Endometrial microvascular endothelial cells (primary cell): ENCODE results near the gene TTC23. TPM values are rescaled to one million over a fixed set of nuclear protein-coding genes. Genes with fewer than 3 reads are reported as not detected.

Source experiments
- in situ Hi-C: cut with HindIII; loops from 2 replicates; pipeline ENCODE4 v1.10.0; 2017; ENCODE audit warnings: low sequenced_read_pairs, low pct_unique_long_range_greater_than_20kb; ENCODE audit errors: inconsistent ontology term
- total RNA-seq: library from RNA; depleted of rRNA; stranded (reverse); fragments of >200 nt; gene quantifications from one replicate; pipeline ENCODE4 v1.2.3, GENCODE V29; 2015; ENCODE audit errors: inconsistent ontology term

The TTC23 gene
- total RNA-seq, 1 donor from 2014 or later, result 8.1 TPM

DNA sequence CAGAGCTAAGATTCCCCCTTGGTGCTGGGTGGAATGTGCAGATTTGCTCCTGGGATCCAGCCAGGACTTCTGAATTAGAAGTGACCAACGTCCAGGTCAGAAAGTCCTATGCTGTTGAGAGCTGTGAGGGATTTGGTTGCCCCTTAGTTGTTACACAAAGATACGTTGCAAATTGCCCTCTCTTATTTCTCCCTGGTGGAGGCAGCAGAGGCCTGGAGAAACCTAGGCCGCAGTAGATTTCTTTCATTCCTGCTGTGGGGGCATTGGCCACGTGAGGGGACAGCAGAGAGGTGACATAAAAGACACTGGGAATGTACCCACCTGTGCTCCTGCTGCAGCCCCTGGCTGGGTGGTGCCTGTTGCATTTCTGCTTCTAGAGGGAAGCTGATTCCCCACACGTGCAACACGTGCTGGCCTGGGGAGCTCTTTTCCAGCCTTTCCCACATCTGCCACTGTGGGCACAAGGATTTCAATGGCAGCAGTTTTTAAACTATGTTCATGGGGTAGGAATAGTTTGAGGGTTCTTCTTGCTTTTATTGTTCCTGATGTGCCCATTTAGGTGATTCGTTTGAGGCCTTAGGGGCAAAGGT is 78.8 kb downstream of the TTC23 start:
- in situ Hi-C loops, result no loop called here

DNA sequence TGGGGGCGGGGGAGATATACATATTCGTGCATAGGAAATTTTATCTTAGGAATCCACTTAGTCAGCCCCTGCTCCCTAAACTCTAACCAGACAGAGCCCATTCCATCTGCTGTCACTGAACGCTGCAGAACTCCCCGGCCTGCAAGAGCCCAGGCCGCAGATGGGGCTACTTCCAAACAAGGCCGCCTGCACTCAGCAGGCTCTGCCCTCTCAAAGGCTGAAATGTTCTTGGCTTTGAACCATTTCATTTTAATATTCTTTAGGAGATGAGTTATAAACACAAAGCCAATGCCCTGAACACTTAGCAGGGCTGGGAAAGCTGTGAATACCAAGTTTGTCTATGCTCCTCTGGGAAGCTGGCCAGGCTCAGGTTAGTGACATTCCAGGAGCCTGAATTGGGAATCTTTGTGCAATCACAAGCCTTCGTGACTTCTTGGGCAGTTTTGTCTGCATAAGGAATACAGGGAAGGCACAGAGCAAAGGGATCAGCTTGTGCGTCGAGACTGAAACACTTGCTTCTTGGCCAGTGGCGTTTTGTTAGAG is 79.5 kb downstream of the TTC23 start:
- in situ Hi-C loops, result no loop called here

DNA sequence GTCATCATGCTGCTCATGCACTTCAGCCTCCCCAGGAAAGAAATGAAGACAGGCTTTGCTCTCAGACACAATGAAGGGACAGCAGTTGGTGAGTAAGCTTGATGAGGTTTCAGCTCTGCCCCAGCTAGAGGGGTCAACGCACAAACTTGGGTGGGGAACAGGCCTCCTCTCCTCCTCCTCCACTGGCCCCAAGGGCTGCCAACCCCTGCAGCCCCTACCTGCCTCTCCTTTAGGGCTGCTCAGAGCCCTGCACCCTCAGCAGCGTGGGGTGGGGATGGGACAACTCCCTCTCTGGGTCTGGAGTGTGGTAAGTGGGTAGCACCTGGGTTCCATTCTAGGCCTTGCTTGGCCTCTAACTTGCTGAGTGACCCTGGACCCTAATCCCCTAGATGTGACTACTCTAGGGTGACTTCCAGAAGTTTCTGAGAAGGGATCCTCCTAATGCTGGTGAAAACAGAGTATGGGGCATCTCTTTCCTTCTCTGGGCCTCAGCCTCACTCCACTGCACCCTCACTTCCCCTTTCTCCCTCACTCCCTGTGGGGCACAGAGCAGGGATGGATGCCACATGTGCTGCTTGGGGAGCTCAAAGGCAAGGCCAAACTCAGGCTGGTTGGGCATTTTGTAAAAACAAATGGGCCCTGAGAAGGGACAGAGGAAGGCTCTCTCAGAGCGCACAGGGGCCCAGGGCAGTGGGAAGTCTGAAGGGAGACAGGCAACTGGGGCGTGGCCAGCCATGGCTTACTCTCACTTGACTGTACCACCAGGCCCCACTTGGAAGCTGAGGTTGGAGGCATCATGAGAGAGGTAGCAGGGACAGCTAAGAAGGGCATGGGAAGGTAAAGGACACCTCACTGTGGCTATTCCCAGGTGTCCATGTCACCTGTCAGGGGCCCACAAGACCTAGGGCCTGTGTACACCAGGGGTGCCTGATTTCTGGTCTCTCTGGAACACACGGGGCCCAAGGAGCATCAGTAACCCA is 80.5 kb downstream of the TTC23 start:
- in situ Hi-C loops, result no loop called here

DNA sequence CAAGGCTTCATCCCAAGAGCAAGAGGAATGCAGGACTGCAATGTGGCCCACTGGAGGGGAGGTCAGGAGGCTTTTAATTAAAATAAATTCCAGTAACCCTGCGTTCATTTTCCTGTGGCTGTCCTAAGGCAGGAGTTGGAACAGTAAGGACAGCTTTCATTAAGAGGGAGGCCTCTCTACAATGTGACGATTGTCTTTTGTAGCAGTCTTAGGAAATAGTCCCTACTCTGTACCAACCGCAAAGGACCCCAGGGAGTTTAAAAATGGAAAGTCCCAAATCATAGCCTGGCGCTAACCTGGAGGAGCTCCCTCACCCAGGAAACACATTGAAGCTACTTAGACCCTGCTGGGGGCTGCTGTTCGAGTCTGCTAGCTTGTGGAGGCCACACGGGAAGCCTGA is 81.7 kb downstream of the TTC23 start:
- in situ Hi-C loops, result no loop called here

DNA sequence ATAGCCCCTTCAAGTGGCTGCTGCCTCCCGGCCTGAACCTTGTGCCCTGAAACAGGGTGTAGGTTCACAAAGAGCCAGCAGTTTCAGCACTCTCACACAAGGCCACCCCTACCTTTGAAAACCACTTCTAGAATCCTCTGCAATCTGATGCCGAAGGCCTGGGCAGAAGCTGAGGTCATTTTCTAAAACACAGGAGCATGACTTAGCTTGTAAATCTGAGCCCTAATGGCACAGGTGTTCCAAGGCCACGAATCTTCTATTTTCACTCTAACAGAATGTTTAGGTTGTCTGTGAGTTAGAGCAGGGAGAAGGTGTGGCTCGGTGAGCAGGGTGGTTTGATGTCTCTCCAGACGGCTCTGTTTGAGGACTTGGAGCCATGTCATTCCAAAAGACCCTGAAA is 82.2 kb downstream of the TTC23 start:
- in situ Hi-C loops, result no loop called here

DNA sequence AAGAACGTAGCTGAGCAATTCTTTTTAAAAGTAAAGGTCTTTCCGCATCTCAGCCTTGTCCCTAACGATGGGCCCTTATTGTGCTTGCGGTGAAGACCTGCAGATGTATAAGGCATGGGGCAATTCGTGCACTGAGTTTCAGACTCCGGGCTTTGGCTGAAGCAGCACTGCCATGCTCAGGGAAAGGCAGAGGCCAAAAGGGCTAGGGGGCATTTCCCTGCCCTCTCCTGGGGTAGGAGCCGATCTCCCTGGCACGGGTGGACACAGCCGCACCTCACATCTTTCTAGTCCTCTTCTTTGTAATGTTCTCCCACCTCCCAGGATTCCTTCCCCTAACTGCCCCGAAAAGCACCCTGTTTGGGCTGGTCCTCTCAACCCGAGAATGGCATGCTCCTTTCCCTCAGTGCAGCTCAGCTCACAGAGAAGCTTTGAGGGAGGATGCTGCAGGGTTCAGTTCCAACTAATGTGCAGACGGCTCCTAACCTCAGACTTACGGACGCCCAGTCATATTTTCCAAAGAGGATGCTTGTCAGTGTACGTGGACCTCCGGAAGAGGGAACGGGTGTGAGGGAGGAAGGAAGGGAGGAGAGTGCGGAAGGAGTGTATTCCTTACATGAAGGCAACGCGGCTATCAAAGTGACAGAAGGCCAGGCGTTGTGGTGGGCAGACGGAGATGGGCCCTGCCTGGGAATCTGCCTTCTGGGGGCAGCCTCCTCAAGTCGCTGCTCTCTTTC is 83.3 kb downstream of the TTC23 start:
- in situ Hi-C loops, result no loop called here

DNA sequence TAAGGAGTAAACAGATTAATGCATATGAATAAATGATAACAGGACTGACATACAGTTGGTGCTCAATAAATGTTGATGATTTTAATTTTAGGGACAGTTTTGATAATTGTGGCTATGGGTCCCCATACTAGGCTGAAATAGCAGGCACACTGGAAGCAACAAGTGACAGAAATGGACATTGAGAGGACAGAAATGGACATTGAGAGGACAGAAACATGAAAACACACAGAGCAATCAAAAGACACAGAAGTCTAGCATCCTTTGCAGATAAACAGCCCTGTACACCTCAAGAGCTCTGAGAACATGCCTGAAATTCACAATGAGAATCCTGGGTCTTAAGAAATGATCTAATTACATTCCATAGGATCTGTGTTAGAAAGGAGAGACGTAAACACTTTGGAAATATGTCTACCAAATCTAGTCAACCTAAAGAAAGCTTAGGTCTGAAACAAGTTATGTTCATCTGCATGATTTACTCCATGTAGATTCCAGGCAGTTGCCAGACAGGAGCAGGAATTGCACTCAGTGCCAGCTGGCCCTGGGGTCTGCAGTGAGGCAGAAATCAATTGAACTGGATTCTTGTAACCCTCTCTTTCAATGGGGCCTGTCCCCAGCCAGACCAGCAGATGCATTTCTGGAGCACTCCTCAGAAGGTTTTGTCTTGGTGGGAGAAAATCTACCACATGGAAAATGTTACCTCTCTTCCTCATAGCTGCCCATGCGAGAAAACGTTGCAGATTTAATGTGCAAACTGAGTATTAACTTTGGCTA is 84.2 kb downstream of the TTC23 start:
- in situ Hi-C loops, result no loop called here

DNA sequence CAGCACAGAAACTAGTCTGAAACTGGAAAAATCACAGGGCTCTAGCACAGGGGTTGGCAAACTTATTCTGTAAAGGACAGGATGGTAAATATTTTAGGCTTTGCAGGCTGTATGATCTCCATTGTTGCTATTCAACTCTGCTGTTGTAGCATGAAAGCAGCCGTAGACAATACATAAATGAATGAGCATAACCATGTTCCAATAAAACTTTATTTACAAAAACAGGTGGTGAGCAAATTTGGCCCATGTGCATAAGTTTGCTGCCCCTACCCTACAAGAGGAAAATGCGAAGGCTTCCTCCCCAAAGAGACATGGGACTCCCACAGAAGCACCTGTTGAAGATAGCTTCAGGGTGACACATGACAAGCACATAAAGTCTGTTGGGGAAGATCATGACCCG is 85.3 kb downstream of the TTC23 start:
- in situ Hi-C loops, result no loop called here

DNA sequence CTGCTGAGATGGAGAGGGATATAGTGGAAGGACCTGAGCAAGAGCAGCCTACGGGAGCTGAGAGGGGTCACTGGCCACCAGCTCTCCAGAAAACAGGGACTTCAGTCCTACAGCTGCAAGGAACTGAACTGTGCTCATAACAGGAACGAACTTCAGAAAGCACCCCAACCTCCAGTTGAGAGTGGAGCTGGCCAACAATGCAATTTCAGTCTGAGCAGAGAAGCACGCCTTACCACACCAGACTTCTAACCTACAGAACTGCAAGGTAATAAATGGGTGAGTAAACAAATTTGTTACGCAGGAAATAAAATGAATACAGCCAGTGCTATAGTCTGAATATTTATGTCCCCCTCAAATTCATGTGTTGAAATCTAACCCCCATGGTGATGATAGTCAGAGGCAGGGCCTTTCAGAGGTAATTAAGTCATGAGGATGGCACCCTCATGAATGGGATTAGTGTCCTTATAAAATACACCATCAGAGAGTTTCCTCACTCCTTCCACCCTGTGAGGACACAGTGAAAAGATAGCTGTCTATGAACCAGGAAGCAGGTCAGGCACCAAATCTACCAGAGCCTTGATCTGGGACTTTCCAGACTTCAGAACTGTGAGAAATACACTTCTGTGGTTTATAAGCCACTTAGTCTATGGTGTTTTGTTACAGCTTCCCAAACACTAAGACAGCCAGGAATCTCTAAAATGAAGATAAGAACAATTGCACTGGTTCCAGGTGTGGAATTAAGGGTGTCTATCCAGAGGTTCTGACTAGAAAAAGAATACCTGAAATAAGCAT is 85.9 kb downstream of the TTC23 start:
- in situ Hi-C loops, result no loop called here

DNA sequence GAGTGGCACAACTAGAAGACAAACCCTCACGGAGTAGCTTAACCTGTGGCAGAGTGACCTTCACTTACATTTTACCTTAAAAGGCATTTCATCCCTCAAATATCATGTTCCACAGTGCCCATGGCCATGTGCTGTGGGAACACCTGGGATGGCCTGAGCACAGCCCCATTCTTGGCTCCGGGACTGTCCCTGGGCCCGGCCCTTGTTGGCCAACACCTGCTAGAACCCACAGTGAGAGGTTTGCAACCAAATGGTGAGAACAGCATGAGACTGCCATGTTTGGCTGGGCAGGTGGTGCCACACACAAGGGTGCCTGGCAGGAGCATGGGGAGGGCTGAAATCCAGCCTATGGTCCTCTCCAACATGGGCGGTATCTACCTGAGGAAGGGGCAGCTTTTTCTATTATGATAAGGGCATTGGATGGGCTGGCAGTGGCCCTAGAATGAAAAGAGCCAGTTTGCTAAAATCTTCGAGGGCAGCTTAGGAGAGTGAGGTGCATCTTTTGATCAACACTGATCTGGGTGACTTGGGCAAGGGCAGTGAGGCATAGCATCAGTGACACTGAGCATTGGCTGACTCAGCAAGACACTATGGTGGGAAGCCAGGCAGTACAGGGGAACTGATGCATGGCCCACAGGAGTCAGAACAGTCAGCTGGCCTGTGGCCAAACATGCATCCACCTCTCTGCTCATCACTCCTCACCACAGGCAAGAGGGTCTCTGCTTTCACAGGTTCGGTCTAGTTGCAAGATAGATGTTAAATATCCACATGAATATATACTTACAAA is 90.6 kb downstream of the TTC23 start:
- in situ Hi-C loops, result no loop called here

DNA sequence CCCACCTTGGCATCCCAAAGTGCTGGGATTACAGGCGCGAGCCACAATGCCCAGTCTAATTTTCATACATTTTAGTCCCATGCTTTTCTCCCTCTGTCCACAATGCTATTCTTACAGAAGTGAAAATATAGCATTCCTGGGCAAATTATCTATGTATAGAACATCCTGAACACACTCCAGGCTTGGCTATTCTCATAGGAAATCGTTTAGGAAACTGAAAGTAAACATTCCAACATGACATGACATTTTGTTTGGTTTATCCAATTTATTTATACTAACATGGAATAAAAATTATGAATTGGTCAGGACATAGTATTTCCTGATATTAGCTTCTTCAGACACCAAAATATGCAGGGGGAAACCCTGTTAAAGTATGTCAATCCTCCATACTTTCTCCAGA is 91.9 kb downstream of the TTC23 start:
- in situ Hi-C loops, result no loop called here

DNA sequence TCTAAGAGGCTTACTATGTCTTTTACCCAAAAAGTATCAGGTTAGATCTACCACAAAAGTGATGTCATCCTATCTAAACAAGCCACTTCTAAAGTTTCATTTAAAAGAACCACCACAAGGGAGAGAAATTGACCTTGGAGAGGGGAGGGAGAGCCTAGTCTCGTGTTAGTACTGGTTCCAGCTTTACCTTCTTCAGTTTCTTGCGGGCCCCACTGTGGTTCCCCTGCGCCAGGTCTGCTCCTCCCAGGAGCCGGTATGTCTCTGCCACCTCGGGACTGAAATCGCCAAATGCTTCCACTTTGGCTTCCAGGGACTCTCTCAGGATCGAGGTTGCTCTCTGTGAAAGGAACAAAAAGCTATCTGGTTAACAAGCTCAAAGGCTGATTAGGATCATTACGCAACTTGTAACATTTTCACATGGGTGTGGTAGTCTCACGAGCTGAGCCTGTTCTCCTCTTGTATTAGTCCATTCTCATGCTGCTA is 93.4 kb downstream of the TTC23 start:
- in situ Hi-C loops, result no loop called here

DNA sequence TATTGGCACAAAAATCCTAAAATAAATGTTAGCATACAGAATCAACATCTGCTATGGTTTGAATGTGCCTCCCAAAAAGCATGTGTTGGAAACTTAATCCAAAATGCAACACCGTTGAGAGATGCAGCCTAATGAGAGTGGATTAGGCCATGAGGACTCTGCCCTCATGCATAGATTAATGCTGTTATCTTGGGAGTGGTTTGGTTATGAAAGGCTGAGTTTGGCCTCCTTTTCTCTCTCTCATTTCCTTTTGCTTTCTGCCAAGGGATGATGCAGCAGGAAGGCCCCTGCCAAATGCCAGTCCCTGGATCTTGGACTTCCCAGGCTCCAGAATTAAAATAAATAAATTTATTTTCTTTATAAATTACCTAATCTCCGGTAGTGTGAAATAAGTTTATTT is 95.1 kb downstream of the TTC23 start:
- in situ Hi-C loops, result no loop called here

DNA sequence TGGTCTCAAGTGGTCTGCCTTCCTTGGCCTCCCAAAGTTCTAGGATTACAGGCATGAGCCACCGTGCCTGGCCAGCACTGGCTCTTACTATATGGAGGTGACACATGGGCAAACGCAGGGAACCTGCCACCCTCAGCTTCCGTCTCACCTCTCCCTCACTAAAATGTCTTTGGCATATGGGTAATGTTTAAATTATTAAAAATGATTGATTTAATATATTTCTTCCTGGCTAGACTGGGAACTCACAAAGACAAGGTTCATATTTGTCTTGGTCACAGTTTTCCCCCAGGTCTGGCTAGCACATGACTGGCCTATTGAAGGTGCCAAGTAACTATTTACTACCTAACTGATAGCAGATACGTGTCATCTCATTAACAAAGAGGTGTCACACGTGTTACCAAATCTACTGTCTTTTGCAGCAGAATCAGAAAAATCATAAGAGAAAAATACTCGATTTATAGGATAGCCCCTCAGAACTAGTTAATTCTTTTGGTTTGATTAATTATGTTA is 96.3 kb downstream of the TTC23 start:
- in situ Hi-C loops, result no loop called here

DNA sequence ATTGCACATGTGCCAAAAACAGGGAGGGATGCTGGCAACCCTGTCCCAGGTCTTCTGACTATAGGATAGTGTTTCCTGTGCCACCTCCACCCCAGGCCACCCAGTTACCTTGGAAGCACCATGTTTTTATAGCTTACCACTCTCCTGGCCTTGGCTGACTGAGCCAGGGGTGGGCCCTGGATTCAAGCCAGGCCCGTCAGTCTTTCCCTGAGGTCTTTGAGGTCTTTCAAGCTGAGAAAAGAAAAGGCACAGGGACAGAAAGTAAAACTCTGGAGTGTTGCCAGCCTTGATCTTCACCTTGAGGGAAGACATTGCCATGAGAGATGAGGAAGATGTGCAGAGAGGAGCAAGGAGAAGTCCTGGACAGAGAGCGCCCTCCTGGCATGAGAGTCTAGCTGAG is 98.2 kb downstream of the TTC23 start:
- in situ Hi-C loops, result no loop called here

DNA sequence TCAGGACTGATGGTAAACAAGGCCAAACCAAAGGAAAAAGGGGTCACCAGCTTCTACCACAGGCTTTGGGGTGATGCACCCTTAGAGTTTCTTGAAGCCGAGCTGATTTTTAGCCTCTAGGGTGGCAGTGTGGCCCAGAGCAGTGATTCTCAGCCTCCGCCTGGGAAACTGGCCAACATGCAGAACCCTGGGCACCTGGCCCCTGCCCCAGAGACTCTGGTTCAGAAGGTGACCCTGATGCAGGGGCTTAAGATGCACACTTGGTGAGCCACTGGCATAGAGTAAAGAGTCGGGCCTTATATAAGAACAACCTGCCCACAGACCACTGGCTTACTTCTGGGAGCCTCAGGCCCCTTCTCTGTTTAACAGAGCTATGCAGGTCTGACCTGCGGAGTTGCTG is 100.0 kb downstream of the TTC23 start:
- in situ Hi-C loops, result no loop called here

DNA sequence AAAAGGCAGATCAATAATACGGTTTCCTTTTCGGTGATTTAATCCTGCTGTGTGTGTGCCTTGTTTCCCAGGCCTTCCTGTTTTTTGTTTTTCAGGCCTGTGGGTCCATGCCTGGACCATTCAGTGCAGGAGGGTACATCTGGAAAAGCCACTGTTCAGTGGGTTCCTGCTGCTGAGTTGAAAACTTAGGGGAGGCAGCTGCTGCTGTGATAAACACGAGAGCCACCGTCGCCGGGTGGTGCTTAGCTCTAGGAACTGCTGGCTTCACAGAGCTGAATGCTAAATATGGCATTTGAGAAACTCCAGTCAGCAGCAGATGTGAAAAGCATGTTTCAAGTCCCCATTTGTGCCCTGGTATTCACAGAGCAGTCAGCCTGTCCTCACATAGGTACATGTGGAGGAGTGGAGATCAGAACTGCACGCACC is 100.5 kb downstream of the TTC23 start:
- in situ Hi-C loops, result no loop called here
